ENCODE data around the gene COX6A2.
A peak's percentile ranks its signal among the peaks of the same experiment; 100 is the strongest.

The COX6A2 gene

GRCh38 chr16:31428279-31428597 lies at the start of gene COX6A2:
Gene COX6A2 (minus strand): TSS chr16:31428360. CDS start chr16:31428325, 35 bp downstream.
- DNase-seq: no peak

- DNase-seq: no peak
Measured at GRCh38 chr16:31477220-31478216, 49.4 kb upstream of the COX6A2 start.

GRCh38 chr16:31476303-31477219 lies 48.4 kb upstream of the COX6A2 start:
- DNase-seq: peak; percentile 74

GRCh38 chr16:31475946-31476302 lies 47.8 kb upstream of the COX6A2 start:
- DNase-seq: no peak

GRCh38 chr16:31474773-31475738 lies 46.9 kb upstream of the COX6A2 start:
- no peak for DNase-seq

- DNase-seq: no peak
Measured at GRCh38 chr16:31474173-31474714, 46.1 kb upstream of the COX6A2 start.

- no peak for DNase-seq
Measured at GRCh38 chr16:31473264-31473984, 45.3 kb upstream of the COX6A2 start.

- peak; percentile 41 for DNase-seq
Measured at GRCh38 chr16:31472709-31473203, 44.6 kb upstream of the COX6A2 start.

GRCh38 chr16:31471875-31472708 lies 43.9 kb upstream of the COX6A2 start, which contains the start of gene TGFB1I1:
Gene TGFB1I1 (plus strand): TSS chr16:31472152. CDS start chr16:31472189, 37 bp downstream.
- no peak for DNase-seq

GRCh38 chr16:31471241-31471874 lies 43.2 kb upstream of the COX6A2 start:
- DNase-seq: no peak

GRCh38 chr16:31470615-31471014 lies 42.5 kb upstream of the COX6A2 start:
- DNase-seq: no peak

- DNase-seq: no peak
Measured at GRCh38 chr16:31467858-31468257, 39.7 kb upstream of the COX6A2 start.

GRCh38 chr16:31467151-31467773 lies 39.1 kb upstream of the COX6A2 start:
- no peak for DNase-seq

GRCh38 chr16:31466381-31466841 lies 38.3 kb upstream of the COX6A2 start:
- DNase-seq: no peak

- no peak for DNase-seq
Measured at GRCh38 chr16:31465788-31466370, 37.7 kb upstream of the COX6A2 start.

GRCh38 chr16:31464781-31465260 lies 36.7 kb upstream of the COX6A2 start:
- DNase-seq: no peak

GRCh38 chr16:31464348-31464769 lies 36.2 kb upstream of the COX6A2 start:
- DNase-seq: no peak

All from suppressor macrophage treated with lipopolysaccharide for 4 hours (primary cell).